IPS-18a (cell line): ENCODE measurements around the gene CUX1.

Source experiments
- H3K27ac ChIP-seq: one replicate; pipeline ENCODE4 v1.5.1; 2013; ENCODE audit warnings: low read length
- H3K27me3 ChIP-seq: one replicate; pipeline ENCODE4 v1.6.1; 2013; ENCODE audit warnings: mild to moderate bottlenecking, low read length; ENCODE audit not compliant: control insufficient read depth, insufficient read depth
- H3K36me3 ChIP-seq: one replicate; pipeline ENCODE4 v1.6.1; 2013; ENCODE audit warnings: low read depth, low read length; ENCODE audit not compliant: control insufficient read depth
- H3K4me1 ChIP-seq: one replicate; pipeline ENCODE4 v1.6.1; 2013; ENCODE audit warnings: low read depth, low read length; ENCODE audit not compliant: control insufficient read depth
- H3K4me3 ChIP-seq: one replicate; pipeline ENCODE4 v1.5.1; 2013; ENCODE audit warnings: low read length
- H3K9ac ChIP-seq: one replicate; pipeline ENCODE4 v1.6.1; 2013; ENCODE audit warnings: mild to moderate bottlenecking, low read length, moderate library complexity
- H3K9me3 ChIP-seq: one replicate; pipeline ENCODE4 v1.6.1; 2013; ENCODE audit warnings: low read depth, low read length; ENCODE audit not compliant: control insufficient read depth

Gene CUX1

GRCh38 chr7:101910991-101911799 lies 93.8 kb downstream of the CUX1 start:
- Histone ChIP-seq H3K9ac (no peak overlapping the region), H3K4me1 (no peaks in the 10 kb centered on the region), H3K4me3 (no peak overlapping the region), H3K27me3 (no peaks in the 10 kb centered on the region), H3K36me3 (peaks cover 5% of the 10 kb centered on the region), H3K27ac (no peak overlapping the region), H3K9me3 (no peaks in the 10 kb centered on the region)

- H3K4me1 ChIP-seq, result no peaks in the 10 kb centered on the region
- H3K27me3 ChIP-seq, result no peaks in the 10 kb centered on the region
- H3K9ac ChIP-seq, result no peak overlapping the region
- H3K9me3 ChIP-seq, result no peaks in the 10 kb centered on the region
- H3K36me3 ChIP-seq, result peaks cover 7% of the 10 kb centered on the region
- H3K27ac ChIP-seq, result no peak overlapping the region
- no peak overlapping the region for H3K4me3 ChIP-seq
Measured at GRCh38 chr7:101911800-101912715, 94.6 kb downstream of the CUX1 start.

- Histone ChIP-seq H3K9me3 (no peaks in the 10 kb centered on the region), H3K36me3 (peaks cover 9% of the 10 kb centered on the region), H3K4me3 (no peak overlapping the region), H3K4me1 (no peaks in the 10 kb centered on the region), H3K27ac (no peak overlapping the region), H3K27me3 (no peaks in the 10 kb centered on the region), H3K9ac (no peak overlapping the region)
Measured at GRCh38 chr7:101912716-101913110, 95.3 kb downstream of the CUX1 start.

- peaks cover 13% of the 10 kb centered on the region for H3K36me3 ChIP-seq
- no peaks in the 10 kb centered on the region for H3K9me3 ChIP-seq
Measured at GRCh38 chr7:101913247-101913721, 95.9 kb downstream of the CUX1 start.

GRCh38 chr7:101913851-101914250 lies 96.4 kb downstream of the CUX1 start:
- no peak overlapping the region for H3K27ac ChIP-seq

More at GRCh38 chr7:101913247-101913721, 95.9 kb downstream of the CUX1 start:
- no peak overlapping the region for H3K9ac ChIP-seq
- H3K27me3 ChIP-seq, result no peaks in the 10 kb centered on the region
- H3K27ac ChIP-seq, result no peak overlapping the region
- no peaks in the 10 kb centered on the region for H3K4me1 ChIP-seq
- H3K4me3 ChIP-seq, result no peak overlapping the region

GRCh38 chr7:101915000-101915399 lies 97.6 kb downstream of the CUX1 start:
- Histone ChIP-seq H3K9ac (no peak overlapping the region), H3K4me1 (no peaks in the 10 kb centered on the region), H3K4me3 (no peak overlapping the region), H3K27me3 (no peaks in the 10 kb centered on the region), H3K36me3 (peaks cover 13% of the 10 kb centered on the region), H3K27ac (no peak overlapping the region), H3K9me3 (no peaks in the 10 kb centered on the region)

More at GRCh38 chr7:101913851-101914250, 96.4 kb downstream of the CUX1 start:
- Histone ChIP-seq H3K36me3 (peaks cover 13% of the 10 kb centered on the region), H3K9me3 (no peaks in the 10 kb centered on the region), H3K9ac (no peak overlapping the region), H3K4me1 (no peaks in the 10 kb centered on the region), H3K27me3 (no peaks in the 10 kb centered on the region), H3K4me3 (no peak overlapping the region)

GRCh38 chr7:101916041-101916800 lies 98.8 kb downstream of the CUX1 start:
- Histone ChIP-seq H3K27ac (no peak overlapping the region), H3K9ac (no peak overlapping the region), H3K9me3 (no peaks in the 10 kb centered on the region), H3K27me3 (no peaks in the 10 kb centered on the region), H3K36me3 (peaks cover 13% of the 10 kb centered on the region), H3K4me1 (no peaks in the 10 kb centered on the region), H3K4me3 (no peak overlapping the region)

- Histone ChIP-seq H3K27me3 (no peaks in the 10 kb centered on the region), H3K4me1 (no peaks in the 10 kb centered on the region), H3K4me3 (no peak overlapping the region), H3K27ac (no peak overlapping the region), H3K9ac (no peak overlapping the region), H3K36me3 (peaks cover 13% of the 10 kb centered on the region), H3K9me3 (no peaks in the 10 kb centered on the region)
Measured at GRCh38 chr7:101916876-101917275, 99.5 kb downstream of the CUX1 start.

- Histone ChIP-seq H3K9ac (no peak overlapping the region), H3K27ac (no peak overlapping the region), H3K4me3 (no peak overlapping the region), H3K9me3 (no peaks in the 10 kb centered on the region), H3K36me3 (peaks cover 13% of the 10 kb centered on the region), H3K27me3 (no peaks in the 10 kb centered on the region), H3K4me1 (no peaks in the 10 kb centered on the region)
Measured at GRCh38 chr7:101917566-101917965, 100.1 kb downstream of the CUX1 start.

- peaks cover 13% of the 10 kb centered on the region for H3K36me3 ChIP-seq
- H3K27me3 ChIP-seq, result no peaks in the 10 kb centered on the region
- no peak overlapping the region for H3K9ac ChIP-seq
Measured at GRCh38 chr7:101918426-101918825, 101.0 kb downstream of the CUX1 start.

More at GRCh38 chr7:101918426-101918825, 101.0 kb downstream of the CUX1 start:
- Histone ChIP-seq H3K4me1 (peaks cover 6% of the 10 kb centered on the region), H3K9me3 (no peaks in the 10 kb centered on the region), H3K27ac (no peak overlapping the region), H3K4me3 (no peak overlapping the region)
